ENCODE data around the gene METTL27.
"Not testable (repeated sequence)": the region's sequence is repeated elsewhere in the genome, so short reads cannot be mapped to it uniquely, and the experiment has no call there.

Gene METTL27, protein sequence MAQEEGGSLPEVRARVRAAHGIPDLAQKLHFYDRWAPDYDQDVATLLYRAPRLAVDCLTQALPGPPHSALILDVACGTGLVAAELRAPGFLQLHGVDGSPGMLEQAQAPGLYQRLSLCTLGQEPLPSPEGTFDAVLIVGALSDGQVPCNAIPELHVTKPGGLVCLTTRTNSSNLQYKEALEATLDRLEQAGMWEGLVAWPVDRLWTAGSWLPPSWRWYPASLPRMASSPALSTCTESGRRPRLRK

DNA sequence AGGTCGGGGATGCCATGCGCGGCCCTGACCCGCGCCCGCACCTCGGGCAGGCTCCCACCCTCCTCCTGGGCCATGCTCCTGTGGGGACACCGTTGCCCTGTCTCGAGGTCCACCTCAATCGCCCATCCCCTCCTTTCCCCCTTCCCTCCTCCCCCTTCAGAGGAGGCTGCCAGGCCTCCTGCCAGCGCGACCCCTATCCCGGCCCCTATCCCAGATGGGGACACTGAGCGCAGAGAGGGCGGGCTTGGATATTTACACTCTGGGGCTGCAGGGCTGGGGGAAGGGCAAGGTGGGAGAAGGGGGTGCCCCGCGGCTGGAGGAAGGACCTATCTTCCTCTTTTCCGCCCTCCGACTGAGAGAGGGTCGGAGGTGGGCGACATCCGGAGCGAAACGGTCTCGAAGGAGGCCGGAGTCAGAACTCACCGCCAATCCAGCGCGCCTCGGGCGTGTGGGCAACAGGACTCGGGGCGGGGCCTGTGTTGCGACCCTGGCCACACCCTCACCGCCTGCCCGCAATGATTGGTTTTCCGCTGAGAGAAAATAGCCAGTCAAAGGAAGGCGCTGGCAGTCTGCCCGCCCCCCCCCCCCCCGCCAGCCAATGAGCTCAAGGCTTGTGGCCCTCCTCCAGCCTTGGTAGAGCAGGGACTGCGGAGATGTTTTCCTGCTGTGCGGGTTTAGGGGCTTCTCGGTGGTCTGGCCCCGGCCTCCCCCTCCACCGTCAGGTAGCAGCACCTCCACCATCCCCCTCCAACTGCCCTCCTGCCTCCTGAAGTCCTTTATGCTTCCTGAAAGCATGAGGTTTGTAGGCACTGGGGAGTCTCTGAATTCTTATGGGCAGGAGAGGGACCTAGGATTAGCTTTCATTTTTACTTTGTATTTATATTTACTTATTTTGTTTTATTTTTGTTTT, at the start of gene METTL27:
Gene METTL27, minus strand, starts transcription at position 450 of the 910 bp plus-strand sequence. Its CDS starts 376 bp downstream, at position 74.
- peak; percentile 86 to 89 for DNase-seq (ENCODE audit: extremely low read depth in 1 of 2, low read depth in 1 of 2)

DNA sequence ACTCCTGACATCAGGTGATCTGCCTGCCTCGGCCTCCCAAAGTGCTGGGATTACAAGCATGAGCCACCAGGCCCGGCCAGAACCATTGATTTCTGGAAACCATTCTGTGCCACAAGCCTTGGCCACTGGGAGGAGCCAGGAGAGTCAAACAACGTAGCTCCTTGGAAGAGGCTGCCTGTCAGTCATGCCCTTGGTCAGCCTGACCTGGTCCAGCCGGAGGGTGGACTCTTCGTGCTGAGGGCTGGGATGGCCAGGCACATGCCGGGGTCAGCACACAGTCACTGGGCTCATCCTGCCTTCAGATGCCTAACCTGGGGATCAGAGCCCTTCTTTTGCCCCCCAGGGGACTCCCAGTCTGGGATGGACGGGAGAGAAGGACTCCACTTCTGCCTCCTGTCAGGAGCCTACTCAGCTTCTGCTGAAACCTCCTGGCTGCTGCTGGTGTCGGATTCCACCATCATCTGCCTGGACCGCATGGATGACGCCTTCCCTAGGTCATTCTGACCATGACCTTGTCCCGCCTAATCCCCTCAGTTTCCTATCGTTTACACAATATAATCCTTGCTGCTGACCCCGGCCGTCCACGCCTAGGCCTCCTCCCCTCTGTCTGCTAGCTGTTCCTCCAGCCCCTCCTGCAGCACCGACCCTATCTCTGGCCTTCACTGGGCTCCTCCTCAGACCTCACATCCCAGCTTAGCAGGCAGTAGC, 49.0 kb upstream of the METTL27 start:
- DNase-seq (ENCODE audit: extremely low read depth in 1 of 2, low read depth in 1 of 2) = no peak

DNA sequence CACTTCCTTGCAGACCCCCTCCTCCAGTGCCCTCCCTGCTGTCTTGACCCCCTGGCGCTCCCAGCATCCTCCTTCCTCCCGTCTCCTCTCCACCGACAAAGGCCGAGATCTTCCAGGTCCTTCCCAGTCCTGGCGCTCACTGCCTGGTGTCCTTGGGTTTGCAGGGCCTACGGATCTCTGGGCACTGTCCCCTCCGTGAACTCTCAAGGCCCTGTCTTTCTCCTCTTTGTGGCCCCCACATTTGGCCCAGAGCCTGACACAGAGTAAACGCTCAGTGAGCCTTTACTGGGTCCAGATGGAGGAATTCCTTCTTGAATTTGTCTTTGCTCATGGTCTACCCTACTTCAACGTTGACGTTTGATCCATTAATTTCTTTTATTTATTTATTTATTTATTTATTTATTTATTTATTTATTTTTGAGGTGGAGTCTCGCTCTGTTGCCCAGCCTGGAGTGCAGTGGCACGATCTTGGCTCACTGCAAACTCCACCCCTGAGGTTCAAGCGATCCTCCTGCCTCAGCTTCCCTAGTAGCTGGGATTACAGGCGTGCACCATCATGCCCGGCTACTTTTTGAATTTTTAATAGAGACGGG, 48.3 kb upstream of the METTL27 start:
- no peak for DNase-seq (ENCODE audit: extremely low read depth in 1 of 2, low read depth in 1 of 2)

DNA sequence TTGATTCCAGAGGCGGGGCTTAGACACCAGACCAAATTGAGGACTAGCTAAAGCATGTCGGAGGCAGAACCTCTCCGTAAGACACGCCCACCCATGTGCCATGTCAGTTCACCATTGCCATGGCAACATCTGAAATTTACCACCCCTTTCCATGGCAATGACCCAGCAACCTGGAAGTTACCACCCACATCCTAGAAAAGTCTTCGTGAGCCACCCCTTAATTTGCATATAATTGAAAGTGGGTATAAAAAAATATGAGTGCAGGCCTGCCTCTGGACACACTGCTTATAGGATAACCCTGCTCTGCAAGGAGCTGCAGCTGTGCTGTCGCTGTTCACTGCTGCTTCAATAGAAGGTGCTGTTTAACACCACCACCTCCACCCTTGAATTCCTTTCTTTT, 46.6 kb upstream of the METTL27 start:
- DNase-seq (ENCODE audit: extremely low read depth in 1 of 2, low read depth in 1 of 2) = no peak

DNA sequence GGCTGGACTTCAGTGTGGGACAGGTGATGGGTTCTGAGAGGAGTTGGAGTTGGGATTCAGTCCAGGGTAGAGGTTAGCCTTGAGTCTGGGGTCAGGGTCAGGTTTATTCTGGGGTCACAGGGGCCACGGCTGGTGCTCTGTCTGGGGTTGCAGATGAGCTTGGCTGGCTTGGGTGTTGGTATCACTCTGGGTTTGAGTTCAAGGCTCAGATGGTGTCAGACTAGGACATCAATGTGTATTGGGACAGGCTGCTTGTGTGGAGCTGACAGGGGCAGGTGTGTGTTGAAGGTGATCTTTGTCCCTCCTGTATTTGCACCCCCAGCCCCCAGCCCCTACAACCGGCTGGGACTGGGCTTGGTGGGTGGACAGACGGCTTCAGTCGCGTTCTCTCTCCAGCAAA, 45.4 kb upstream of the METTL27 start:
- no peak for DNase-seq (ENCODE audit: extremely low read depth in 1 of 2, low read depth in 1 of 2)

DNA sequence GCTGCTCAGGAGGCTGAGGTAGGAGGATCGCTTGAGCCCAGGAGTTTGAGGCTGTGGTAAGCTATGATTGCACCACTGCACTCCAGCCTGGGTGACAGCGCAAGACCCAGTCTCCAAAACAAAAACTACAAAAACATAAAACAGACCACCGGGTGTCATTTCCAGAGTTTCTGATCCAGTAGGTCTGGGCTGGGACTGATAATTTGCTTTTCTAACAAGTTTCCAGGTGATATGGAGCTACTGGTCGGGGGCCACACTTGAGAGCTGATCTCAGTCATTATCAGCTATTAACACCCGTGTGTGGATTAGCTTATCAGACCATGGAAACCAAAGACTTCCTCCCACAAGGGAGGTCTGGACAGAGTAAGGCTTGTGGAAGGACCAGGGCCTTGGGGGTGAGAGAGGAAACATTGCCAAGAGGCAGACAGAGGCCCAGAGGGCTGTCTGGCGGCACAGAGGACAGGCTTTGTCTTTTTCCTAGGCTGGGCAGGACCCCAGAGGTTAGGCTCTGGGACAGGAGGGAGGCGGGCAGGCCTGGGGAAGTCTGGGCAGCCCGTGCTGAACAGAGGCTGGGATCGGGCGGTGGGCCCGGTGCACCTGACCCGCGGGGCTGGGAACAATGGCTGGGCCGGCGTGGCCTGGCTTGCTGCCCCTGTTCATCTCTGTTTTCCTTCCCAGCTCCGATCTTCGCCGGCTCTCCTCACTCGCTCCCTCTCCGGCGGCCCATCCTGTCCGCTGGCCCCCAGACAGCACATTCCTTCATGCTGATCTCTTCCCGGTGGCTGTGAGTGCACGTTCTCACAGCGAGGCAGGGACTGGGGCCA, 43.9 kb upstream of the METTL27 start:
- DNase-seq (ENCODE audit: extremely low read depth in 1 of 2, low read depth in 1 of 2) = no peak

DNA sequence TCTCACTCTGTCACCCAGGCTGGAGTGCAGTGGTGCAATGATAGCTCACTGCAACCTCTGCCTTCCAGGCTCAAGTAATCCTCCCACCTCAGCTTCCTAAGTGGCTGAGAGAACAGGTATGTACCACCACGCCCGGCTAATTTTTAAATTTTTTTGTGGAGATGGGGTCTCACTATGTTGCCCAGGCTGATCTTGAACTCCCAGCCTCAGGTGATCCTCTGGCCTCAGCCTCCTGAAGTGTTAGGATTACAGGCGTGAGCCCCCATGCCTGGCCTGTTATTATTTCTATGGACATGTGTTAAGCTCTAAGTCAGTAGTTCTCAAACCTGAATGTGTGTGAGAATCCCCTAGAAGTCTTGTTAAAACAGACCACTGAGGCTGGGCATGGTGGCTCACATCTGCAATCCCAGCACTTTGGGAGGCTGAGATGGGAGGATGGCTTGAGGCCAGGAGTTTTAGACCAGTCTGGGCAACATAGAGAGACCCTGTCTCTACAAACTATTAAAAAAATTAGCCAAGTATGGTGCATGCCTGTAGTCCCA, 43.2 kb upstream of the METTL27 start:
- DNase-seq (ENCODE audit: extremely low read depth in 1 of 2, low read depth in 1 of 2) = no peak

DNA sequence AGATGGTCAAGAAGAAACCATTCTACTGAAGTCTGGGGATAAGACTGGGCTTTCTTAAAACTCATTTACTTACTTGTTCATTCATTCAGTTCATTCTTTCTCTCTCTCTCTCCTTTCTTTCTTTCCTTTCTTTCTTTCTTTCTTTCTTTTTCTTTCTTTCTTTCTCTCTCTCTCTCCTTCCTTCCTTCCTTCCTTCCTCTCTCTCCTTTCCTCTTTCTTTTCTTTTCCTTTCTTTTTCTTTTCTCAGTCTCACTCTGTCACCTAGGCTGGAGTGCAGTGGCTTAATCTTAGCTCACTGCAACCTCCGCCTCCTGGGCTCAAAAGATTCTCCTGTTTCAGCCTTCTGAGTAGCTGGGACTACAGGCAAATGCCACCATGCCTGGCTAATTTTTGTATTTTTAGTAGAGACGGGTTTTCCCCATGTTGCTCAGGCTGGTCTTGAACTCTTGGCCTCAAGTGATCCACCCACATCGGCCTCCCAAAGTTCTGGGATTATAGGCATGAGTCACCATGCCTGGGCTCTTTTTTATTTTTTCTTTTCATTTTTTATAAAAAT, 42.6 kb upstream of the METTL27 start:
- DNase-seq (ENCODE audit: extremely low read depth in 1 of 2, low read depth in 1 of 2) = not testable (repeated sequence)

DNA sequence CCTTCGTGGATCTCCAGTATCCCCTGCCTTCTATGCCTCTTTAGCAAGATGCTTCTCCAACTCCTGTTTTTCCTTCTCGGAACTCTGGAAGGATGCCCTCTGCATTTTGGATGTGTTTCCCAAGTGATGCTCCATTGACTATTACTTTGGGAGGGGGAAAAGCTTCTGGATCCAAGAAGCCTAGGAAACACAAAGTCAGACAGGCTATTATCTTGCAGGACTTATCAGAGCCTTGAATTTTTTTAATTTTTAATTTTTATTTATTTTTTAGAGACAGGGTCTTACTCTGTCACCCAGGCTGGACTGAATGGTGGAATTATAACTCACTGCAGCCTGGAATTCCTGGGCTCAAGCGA, 39.7 kb upstream of the METTL27 start:
- DNase-seq (ENCODE audit: extremely low read depth in 1 of 2, low read depth in 1 of 2) = no peak

DNA sequence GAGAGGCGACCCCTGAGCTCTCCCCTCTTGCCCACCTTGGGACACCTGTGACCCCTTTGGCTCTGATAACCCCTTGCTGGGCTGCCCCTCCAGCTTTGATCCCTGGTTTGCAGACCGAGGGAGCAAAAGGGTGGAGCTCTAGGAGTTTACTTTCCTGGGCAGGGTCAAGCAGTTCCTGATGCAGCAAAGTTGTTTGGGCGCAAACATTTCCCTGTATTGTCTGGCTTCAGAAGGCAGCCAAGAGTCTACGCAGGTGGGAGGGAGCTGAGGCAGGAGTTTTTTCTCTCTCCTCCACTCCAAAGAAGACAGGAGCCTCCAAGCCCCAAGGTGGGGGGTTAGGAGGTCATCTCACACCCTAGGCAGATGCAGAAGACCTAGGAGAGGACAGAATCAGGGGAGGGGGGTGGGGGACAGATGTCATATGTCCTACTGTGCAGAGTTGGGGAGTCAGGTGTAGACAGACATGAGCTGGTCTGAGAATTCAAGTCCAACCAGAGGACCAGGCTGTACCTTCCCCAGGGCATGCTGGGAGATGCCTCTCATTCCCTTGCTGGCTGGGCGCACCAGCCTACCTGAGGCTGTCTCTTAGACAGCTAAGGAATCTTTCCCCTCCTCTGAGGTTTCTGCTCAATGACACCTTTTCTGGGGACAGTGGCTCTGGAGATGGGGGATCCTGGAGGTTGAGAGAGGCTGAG, 39.2 kb upstream of the METTL27 start:
- no peak for DNase-seq (ENCODE audit: extremely low read depth in 1 of 2, low read depth in 1 of 2)

DNA sequence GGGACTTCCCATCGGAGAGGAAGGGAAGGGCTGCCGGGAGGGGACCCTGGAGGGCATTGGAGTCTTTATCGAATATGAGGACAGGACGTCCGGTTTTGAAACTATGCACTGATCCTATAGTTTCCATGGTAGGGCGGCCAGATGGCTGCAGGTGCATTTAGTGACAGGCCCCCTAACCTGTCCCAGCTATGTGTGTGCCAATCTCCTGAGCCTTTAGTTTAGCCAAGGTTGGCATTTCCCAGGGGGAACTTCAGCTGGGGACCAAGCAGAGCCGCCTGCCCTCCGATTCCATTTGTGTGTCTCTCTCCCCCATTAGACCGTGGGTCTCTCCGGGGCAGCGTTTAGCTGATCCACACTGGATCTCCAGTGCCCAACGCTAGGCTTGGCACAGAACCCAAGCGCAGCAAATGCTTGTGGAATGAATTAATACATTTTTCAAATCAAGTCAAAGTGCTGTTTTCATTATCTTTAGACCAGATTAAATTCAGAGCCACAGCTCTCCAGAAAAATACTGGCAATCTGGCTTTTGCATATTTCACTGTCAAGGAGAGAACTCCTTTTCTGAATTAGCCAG, 38.5 kb upstream of the METTL27 start:
- DNase-seq (ENCODE audit: extremely low read depth in 1 of 2, low read depth in 1 of 2) = no peak

DNA sequence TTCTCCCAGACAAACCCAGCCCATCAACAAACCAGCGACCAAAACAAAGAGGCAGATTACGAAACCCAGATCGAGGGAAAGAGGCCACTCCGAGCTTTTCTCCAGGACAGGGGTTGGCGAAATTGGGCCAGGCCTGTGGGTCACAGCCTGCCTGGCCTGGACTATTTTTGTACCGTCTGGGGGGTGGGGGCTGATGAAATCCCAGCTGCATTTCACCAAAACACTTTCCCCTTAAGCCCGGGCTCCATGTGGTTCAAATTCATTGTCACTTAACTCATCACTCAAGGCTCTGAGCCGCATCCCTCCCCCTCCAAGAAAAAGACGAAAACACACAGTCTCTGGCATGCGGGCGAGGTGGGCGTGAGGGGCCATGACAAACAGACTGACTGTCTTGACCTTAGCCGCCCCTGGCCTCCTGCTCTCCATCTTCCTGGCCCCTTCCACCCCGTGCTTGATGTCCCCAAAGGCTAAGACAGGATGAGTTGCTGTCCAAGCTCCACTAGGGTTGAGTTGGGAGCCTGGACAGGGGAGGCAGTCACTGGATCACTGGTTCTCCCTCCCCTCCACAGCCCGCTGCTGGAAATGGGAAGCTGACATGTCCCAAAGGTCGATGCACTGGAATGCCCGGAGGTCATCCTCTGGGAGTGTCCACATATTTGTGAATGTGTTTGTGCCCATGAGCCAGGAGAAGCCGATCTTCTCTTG, 37.8 kb upstream of the METTL27 start:
- no peak for DNase-seq (ENCODE audit: extremely low read depth in 1 of 2, low read depth in 1 of 2)

DNA sequence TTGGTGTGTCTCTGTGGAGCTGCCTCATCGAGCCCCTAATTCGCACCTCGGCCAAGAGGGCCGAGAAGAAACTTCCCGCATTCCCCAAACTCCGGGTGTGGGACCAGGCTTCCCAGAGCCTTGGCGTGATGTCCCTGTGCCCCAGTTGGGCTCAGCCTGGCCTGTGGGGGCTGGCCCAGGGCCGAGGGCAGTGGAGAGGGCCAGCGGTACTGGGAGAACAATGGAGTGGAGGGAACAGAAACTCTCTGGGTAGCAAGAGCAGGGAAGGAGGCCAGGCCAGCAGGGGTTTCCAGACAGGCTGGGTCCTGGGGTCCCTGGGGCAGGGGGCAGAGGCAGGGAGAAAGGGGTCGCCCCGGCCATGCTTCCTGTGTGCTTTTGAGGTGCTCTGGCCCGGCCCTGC, 34.7 kb upstream of the METTL27 start:
- DNase-seq (ENCODE audit: extremely low read depth in 1 of 2, low read depth in 1 of 2) = no peak

DNA sequence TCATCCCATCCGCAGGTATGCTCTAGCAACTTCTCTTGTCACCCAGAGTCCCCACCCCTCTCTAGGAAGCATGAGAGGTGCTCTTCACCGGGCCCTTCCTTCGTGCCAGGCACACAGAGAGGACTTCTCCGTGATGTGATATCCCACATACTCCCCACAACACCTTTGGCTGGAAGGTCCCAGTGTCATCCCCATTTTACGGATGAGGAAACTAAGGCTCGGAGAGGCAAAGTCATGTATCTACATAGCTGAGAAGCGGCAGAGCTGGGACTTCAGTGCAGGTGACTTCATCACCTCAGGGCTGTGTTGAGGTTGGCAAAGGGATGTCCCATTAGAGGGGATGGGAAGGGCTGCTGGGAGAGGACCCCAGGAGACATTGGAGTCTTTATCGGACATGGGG, 34.0 kb upstream of the METTL27 start:
- DNase-seq (ENCODE audit: extremely low read depth in 1 of 2, low read depth in 1 of 2) = no peak

DNA sequence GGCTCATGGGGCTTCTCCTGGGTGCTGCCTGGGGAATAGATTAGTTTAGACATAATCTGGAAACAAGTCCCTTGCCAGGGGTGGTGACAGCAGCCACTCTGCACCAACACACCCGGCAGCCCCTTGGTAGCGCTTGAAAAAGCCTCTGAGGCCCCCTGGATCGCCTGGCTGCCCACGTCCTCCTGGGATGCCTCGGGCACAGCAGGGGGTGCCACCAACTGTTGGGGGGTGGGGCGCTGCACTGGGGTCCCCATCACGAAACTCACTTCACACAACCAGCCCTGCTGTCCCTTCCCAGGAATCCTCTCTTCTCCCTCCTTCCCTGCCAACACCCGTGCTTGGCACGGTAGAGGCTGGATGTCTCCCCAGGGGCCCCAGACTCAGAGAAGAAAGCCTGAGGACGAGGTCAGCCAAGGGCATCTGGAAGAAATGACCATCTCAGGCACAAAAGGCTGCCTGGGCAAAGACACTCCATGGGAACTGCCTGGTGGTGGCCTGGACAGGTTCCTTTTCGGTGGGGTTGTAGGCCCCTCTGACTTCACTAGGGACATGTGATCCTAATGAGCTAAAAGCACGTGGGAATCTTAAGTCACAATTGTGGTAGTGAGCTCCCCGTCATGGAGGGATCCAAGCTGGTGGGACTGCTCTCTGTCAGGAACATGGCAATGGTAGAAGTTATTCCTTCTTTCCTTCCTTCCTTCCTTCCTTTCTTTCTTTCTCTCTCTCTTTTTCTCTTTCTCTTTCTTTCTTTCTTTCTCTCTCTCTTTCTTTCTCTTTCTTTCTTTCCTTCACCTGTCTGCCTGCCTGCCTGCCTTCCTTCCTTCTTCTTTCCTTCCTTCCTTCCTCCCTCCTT, 30.0 kb upstream of the METTL27 start:
- DNase-seq (ENCODE audit: extremely low read depth in 1 of 2, low read depth in 1 of 2) = no peak

DNA sequence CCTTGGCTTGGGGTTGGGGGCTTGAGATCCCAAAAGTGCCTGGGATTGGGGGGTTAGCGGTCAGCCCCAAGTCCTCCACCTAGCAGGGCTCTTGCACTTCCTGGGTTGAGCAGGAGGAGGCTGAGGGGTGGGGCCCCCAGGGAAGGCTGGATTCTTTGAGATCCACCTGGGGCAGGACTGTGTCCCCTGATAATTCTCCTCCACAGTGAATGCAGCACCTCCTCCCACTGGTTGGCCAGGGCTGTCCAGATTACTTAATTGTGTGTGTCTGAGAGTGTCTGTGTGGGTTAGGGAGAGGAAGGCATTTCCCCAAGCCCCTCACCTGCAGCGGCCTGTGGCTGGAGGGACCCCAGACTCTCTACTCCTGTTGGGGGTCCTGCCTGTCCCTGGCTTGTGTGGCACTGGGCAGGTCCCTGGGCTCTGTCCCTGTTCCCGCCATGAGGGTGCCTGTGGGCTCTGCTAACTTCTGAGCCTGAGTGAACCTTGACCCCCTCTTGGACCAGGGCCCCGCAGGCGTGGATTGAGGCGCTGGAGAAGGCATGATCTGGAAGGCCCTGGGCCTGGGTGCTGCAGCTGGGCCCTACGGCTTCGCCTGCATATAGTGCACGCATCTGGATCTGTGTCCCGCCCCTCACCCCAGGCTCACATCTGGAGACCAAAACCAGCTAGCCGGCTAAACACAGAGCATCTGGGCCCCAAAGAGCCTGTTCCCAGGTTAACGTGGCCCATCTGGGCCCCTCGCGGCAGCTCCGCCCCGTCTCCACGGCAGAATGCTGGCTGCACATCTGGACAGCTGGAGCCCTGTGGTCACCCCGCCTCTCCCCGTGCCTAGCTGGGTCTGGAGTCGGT, 29.1 kb upstream of the METTL27 start:
- no peak for DNase-seq (ENCODE audit: extremely low read depth in 1 of 2, low read depth in 1 of 2)
